ENCODE measurements around the gene USP33. TPM values are rescaled to one million over a fixed set of nuclear protein-coding genes. Genes with fewer than 3 reads are reported as not detected.
A peak's percentile ranks its signal among the peaks of the same experiment; 100 is the strongest.

Gene USP33
- total and polyA plus RNA-seq, 2 of the 13 experiments (the other 11 are each of a cell fraction or from before 2014, with no cell fraction given) = 32.0 to 49.1 TPM

GRCh38 chr1:77779529-77780281 is 20.1 kb upstream of the USP33 start, which contains the start of gene MIGA1 (continued):
- peak; percentile 60; the same call in 1 of the 2 replicates for TF ChIP-seq ZFP91 (CRISPR knock-in tag; IDR thresholded peaks at IDR 0.05; ENCODE audit: borderline replicate concordance)
- peak; percentile 26; the same call in 1 of the 2 replicates for TF ChIP-seq ZNF350 (CRISPR knock-in tag; IDR thresholded peaks at IDR 0.05; ENCODE audit: borderline replicate concordance, low read depth)
- TF ChIP-seq PTBP1 (IDR thresholded peaks at IDR 0.05; ENCODE audit: low read depth, low read length, poor library complexity, severe bottlenecking) = no peak
- TF ChIP-seq KMT2B (CRISPR knock-in tag; IDR thresholded peaks at IDR 0.05) = peak; percentile 95
- TF ChIP-seq ZBTB2 (CRISPR knock-in tag; IDR thresholded peaks at IDR 0.05; ENCODE audit: low read depth) = no peak
- no peak for TF ChIP-seq ZNF12 (CRISPR knock-in tag; IDR thresholded peaks at IDR 0.05)
- TF ChIP-seq ZNF460 (CRISPR knock-in tag; IDR thresholded peaks at IDR 0.05; ENCODE audit: borderline replicate concordance) = no peak; the same call in 1 of the 2 replicates
- TF ChIP-seq SRF (IDR thresholded peaks at IDR 0.05; ENCODE audit: low read depth, low read length) = no peak
- TF ChIP-seq PHB2 (IDR thresholded peaks at IDR 0.05; ENCODE audit: partially characterized antibody) = no peak
- TF ChIP-seq ZNF597 (CRISPR knock-in tag; IDR thresholded peaks at IDR 0.05) = no peak
- no peak for TF ChIP-seq ZBTB14 (CRISPR knock-in tag; IDR thresholded peaks at IDR 0.05)
- TF ChIP-seq ZNF781 (CRISPR knock-in tag; IDR thresholded peaks at IDR 0.05; ENCODE audit: borderline replicate concordance, not compliant biosample characterization) = peak; percentile 60
- no peak; the same call in 1 of the 2 replicates for TF ChIP-seq HNF1B (CRISPR knock-in tag; IDR thresholded peaks at IDR 0.05)
- peak; percentile 64; the same call in 1 of the 2 replicates for TF ChIP-seq SP5 (CRISPR knock-in tag; IDR thresholded peaks at IDR 0.05; ENCODE audit: borderline replicate concordance, low read depth)
- TF ChIP-seq ISX (CRISPR knock-in tag; conservative IDR thresholded peaks at IDR 0.05) = no peak
- no peak for TF ChIP-seq FOXM1 (CRISPR knock-in tag; IDR thresholded peaks at IDR 0.05)
- TF ChIP-seq ZBTB26 (CRISPR knock-in tag; IDR thresholded peaks at IDR 0.05; ENCODE audit: borderline replicate concordance) = peak; percentile 62; the same call in 1 of the 2 replicates
